Measurements from ENCODE around the gene PLIN1.

GRCh38 chr15:89704411-89704810 is 25.2 kb upstream of the PLIN1 start:
- no peak for TF ChIP-seq CTCF (optimal IDR thresholded peaks at IDR 0.05 in 1 of 3, IDR thresholded peaks at IDR 0.05 in 1 of 3, conservative IDR thresholded peaks at IDR 0.05 in 1 of 3; ENCODE audit: extremely low read depth in 1 of 3, insufficient read depth in 2 of 3, low read length in 3 of 3)
- TF ChIP-seq EZH2 (IDR thresholded peaks at IDR 0.05; ENCODE audit: low read length), result no peak
